GM12878 (cell line): ENCODE data around the gene LIFR. TPM values are rescaled to one million over a fixed set of nuclear protein-coding genes. Genes with fewer than 3 reads are reported as not detected.

ENCODE experiments used
- ATAC-seq: fragments of 200-7000 bp; cut with Tn5 transposase; 3 replicates; pipeline ENCODE4 v1.9.1; 2020; ENCODE audit warnings: mild to moderate bottlenecking, moderate library complexity
- BruUV-seq: library from RNA; stranded (reverse); fragments of 400-500 nt; replicated peaks from 2 replicates; lab custom pipeline; 2021; lab: Mats Ljungman, UMichigan
- CTCF ChIA-PET: fragments of 300-600 bp; sonication (Branson Sonifier 250); formaldehyde crosslinking; extraction: SDS; loops from one replicate; lab custom pipeline; 2021; ENCODE audit warnings: inconsistent platforms; lab: Yijun Ruan, JAX
- POLR2A ChIA-PET: fragments of 350-600 bp; formaldehyde crosslinking; extraction: SDS; loops from one replicate; lab custom pipeline; 2021; ENCODE audit warnings: inconsistent platforms; lab: Charles Lee
- RAD21 ChIA-PET: fragments of 300-600 bp; sonication (Branson Sonifier 250); formaldehyde crosslinking; loops from one replicate; lab custom pipeline; 2023; ENCODE audit warnings: antibody characterized with exemption; ENCODE audit not compliant: unreplicated experiment; lab: Charles Lee
- SMC1A ChIA-PET: fragments of 300-600 bp; sonication (Branson Sonifier 250); formaldehyde crosslinking; loops from one replicate; lab custom pipeline; 2023; ENCODE audit not compliant: unreplicated experiment, uncharacterized antibody; lab: Charles Lee
- DNase-seq: peaks from one replicate; pipeline ENCODE4 v3.0.0-alpha.2; 2011; ENCODE audit warnings: low read depth, low spot score
- FAIRE-seq: peaks from 3 replicates; lab custom pipeline; 2011; peaks lifted over from hg19 to GRCh38; lab: Jason Lieb, UNC
- H2AFZ ChIP-seq: 2 replicates; pipeline ENCODE4 v1.6.0; 2011; ENCODE audit warnings: low read depth, low read length, control low read depth; ENCODE audit not compliant: control insufficient read depth
- H3K27ac ChIP-seq: 2 replicates; pipeline ENCODE4 v1.5.1; 2011; ENCODE audit warnings: control low read depth; ENCODE audit not compliant: control insufficient read depth, insufficient read depth
- H3K27me3 ChIP-seq, 2 experiments: replicated peaks in 1 of 2; 2 replicates each; pipeline versions ENCODE4 v1.6.0 to v1.6.1; 2011; ENCODE audit warnings: low read length in 1 of 2; ENCODE audit not compliant: control insufficient read depth in 2 of 2, insufficient read depth in 2 of 2
- H3K36me3 ChIP-seq, 2 experiments: 2 replicates each; pipeline ENCODE4 v1.5.1; 2011; ENCODE audit warnings: low read length in 1 of 2; ENCODE audit not compliant: control insufficient read depth in 2 of 2, insufficient read depth in 2 of 2
- H3K4me1 ChIP-seq: 2 replicates; pipeline ENCODE4 v1.6.1; 2011; ENCODE audit warnings: mild to moderate bottlenecking, low read length, moderate library complexity, mixed read lengths; ENCODE audit not compliant: control insufficient read depth, insufficient read depth
- H3K4me2 ChIP-seq: 2 replicates; pipeline ENCODE4 v1.6.0; 2011; ENCODE audit warnings: control low read depth; ENCODE audit not compliant: control insufficient read depth, insufficient read depth
- H3K4me3 ChIP-seq: fragments of 200-600 bp; sonication (generic); 2 replicates; pipeline ENCODE4 v1.5.1; 2016
- H3K79me2 ChIP-seq: 2 replicates; pipeline ENCODE4 v1.6.0; 2011; ENCODE audit warnings: low read length; ENCODE audit not compliant: control insufficient read depth, insufficient read depth
- H3K9ac ChIP-seq: 2 replicates; pipeline ENCODE4 v1.8.0; 2011; ENCODE audit warnings: low read length, control low read depth, mixed read lengths; ENCODE audit not compliant: control insufficient read depth, insufficient read depth
- H3K9me3 ChIP-seq: replicated peaks from 3 replicates; pipeline ENCODE4 v1.5.1; 2011; ENCODE audit warnings: mild to moderate bottlenecking, low read length; ENCODE audit not compliant: control insufficient read depth, insufficient read depth
- H4K20me1 ChIP-seq: 2 replicates; pipeline ENCODE4 v1.6.0; 2011; ENCODE audit not compliant: control insufficient read depth, insufficient read depth
- CUX1 ChIP-seq: IDR thresholded peaks from 2 replicates; pipeline ENCODE4 v1.6.1; 2012; ENCODE audit warnings: improper control_type of control experiment, low read depth, low read length; ENCODE audit not compliant: insufficient replicate concordance
- FOS ChIP-seq: IDR thresholded peaks from 3 replicates; pipeline ENCODE4 v1.6.1; 2011; ENCODE audit warnings: borderline replicate concordance; ENCODE audit not compliant: insufficient read length; ENCODE audit errors: extremely low read depth
- IKZF1 ChIP-seq: fragments of 450-650 bp; conservative IDR thresholded peaks from 2 replicates; pipeline ENCODE4 v1.6.1; 2017; ENCODE audit warnings: antibody characterized with exemption, mild to moderate bottlenecking
- IRF4 ChIP-seq: IDR thresholded peaks from 2 replicates; pipeline ENCODE4 v1.6.1; 2011; ENCODE audit warnings: low read depth, low read length
- RAD21 ChIP-seq: IDR thresholded peaks from 2 replicates; pipeline ENCODE4 v1.6.1; 2011; ENCODE audit warnings: mild to moderate bottlenecking, low read depth, low read length, moderate library complexity; ENCODE audit not compliant: insufficient read depth
- RAD51 ChIP-seq: fragments of 450-650 bp; IDR thresholded peaks from 2 replicates; pipeline ENCODE4 v1.6.1; 2016; ENCODE audit warnings: moderate library complexity, mild to moderate bottlenecking, inconsistent platforms
- ZBTB4 ChIP-seq: fragments of 450-650 bp; formaldehyde crosslinking; IDR thresholded peaks from 2 replicates; pipeline ENCODE4 v1.4.0; 2022; ENCODE audit warnings: mild to moderate bottlenecking, moderate library complexity
- WGBS: methylation state at CpG from one replicate; pipeline ENCODE4 v1.1.6; 2016; ENCODE audit warnings: low lambda C conversion rate; ENCODE audit not compliant: insufficient replicate concordance, insufficient coverage; ENCODE audit errors: missing lambda C conversion rate; 5-methylcytosine and 5-hydroxymethylcytosine counted together
- in situ Hi-C: fragments of 300-500 bp; cut with MboI; formaldehyde crosslinking; loops from 9 replicates; pipeline ENCODE4 v1.14.3; 2018; ENCODE audit warnings: mixed read lengths
- intact Hi-C: fragments of 100-400 bp; cut with micrococcal nuclease; formaldehyde crosslinking; loops from one replicate; pipeline ENCODE4 v1.14.2; 2022; ENCODE audit not compliant: unreplicated experiment
- polyA plus RNA-seq, 11 experiments: library from polyadenylated mRNA; depleted of rRNA in 4 of 11; unstranded in 6 of 11; stranded (reverse) in 5 of 11; fragments of >200 nt; fragmentation: Nextera tagmentation in 4 of 11; fragmentation: Illumina TruSeq in 1 of 11; extraction: Ambion mirVana in 4 of 11; extraction: Trizol in 1 of 11; gene quantifications; 1 replicate in 1 of 11; 2 replicates in 10 of 11; pipeline versions ENCODE4 v1.2.1 to v1.2.3, GENCODE V29; 2011 to 2016; ENCODE audit warnings: inconsistent platforms in 2 of 11, missing spikeins in 2 of 11, low read depth in 1 of 11
- total RNA-seq, 4 experiments: library from RNA; depleted of rRNA in 3 of 4; stranded (reverse); fragments of >200 nt in 3 of 4; fragmentation: Illumina TruSeq in 1 of 4; extraction: Trizol in 1 of 4; gene quantifications; 2 replicates each; pipeline versions ENCODE4 v1.2.1 to v1.2.3, GENCODE V29; 2013 to 2021

Gene LIFR
- total and polyA plus RNA-seq, 10 of the 15 experiments (the other 5 are each of a cell fraction or from before 2014, with no cell fraction given), result 0.10 TPM; not detected in 9

- intact Hi-C loops (no loop called here), in situ Hi-C loops (no loop called here)
- no peak for TF ChIP-seq ZBTB4 (CRISPR knock-in tag)
- no peak for TF ChIP-seq RAD51
- TF ChIP-seq IKZF1, result no peak
- 49% methylated on average over 4 of the region's 4 CpGs for WGBS
- H3K4me1 ChIP-seq, result no peaks in the 10 kb centered on the region
- H3K36me3 ChIP-seq, result no peaks in the 10 kb centered on the region
- no peak overlapping the region for H3K4me2 ChIP-seq
- no peaks in the 10 kb centered on the region for H3K27me3 ChIP-seq
- no peaks in the 10 kb centered on the region for H4K20me1 ChIP-seq
- CTCF ChIA-PET, result no interaction called here
- FAIRE-seq (no peak), DNase-seq (no peak), ATAC-seq (no peak)
- BruUV-seq, result no TSS peak
- H3K4me3 ChIP-seq, result no peak overlapping the region
- H3K9ac ChIP-seq, result no peak overlapping the region
- H3K79me2 ChIP-seq, result no peaks in the 10 kb centered on the region
- SMC1A ChIA-PET, result interaction anchor here (1.8 kb wide), 1 partner anchor 102 kb away, joined by 6 read pairs; no protein-coding TSS in a partner anchor
- H2AFZ ChIP-seq, result no peak overlapping the region
- POLR2A ChIA-PET, result no interaction called here
- H3K9me3 ChIP-seq, result no peaks in the 10 kb centered on the region
- no peak overlapping the region for H3K27ac ChIP-seq
- RAD21 ChIA-PET, result no interaction called here
Measured at GRCh38 chr5:38543886-38544285, 12.6 kb downstream of the LIFR start.

GRCh38 chr5:38543074-38543473 is 13.4 kb downstream of the LIFR start:
- H3K9ac ChIP-seq, result no peak overlapping the region
- H3K27me3 ChIP-seq, result no peaks in the 10 kb centered on the region
- ChIA-PET RAD21 (no interaction called here), POLR2A (no interaction called here), CTCF (no interaction called here), SMC1A (interaction anchor here (1.8 kb wide), 1 partner anchor 101 kb away, joined by 6 read pairs; no protein-coding TSS in a partner anchor)
- H3K79me2 ChIP-seq, result no peaks in the 10 kb centered on the region
- no peak overlapping the region for H3K4me3 ChIP-seq
- intact Hi-C loops (no loop called here), in situ Hi-C loops (no loop called here)
- DNase-seq, result no peak
- no peak overlapping the region for H3K27ac ChIP-seq
- FAIRE-seq, result no peak
- no peaks in the 10 kb centered on the region for H3K36me3 ChIP-seq
- ATAC-seq, result no peak
- no peak overlapping the region for H2AFZ ChIP-seq
- H4K20me1 ChIP-seq, result no peaks in the 10 kb centered on the region
- WGBS, result 11% methylated on average over 2 of the region's 2 CpGs
- no TSS peak for BruUV-seq
- no peak overlapping the region for H3K4me2 ChIP-seq
- no peaks in the 10 kb centered on the region for H3K4me1 ChIP-seq
- no peaks in the 10 kb centered on the region for H3K9me3 ChIP-seq
- TF ChIP-seq CUX1 (no peak), IRF4 (no peak), FOS (no peak), RAD21 (no peak)
